NCI-H1436 (cell line): ENCODE measurements around the gene ZNF132.
"Not testable (repeated sequence)": the region's sequence is repeated elsewhere in the genome, so short reads cannot be mapped to it uniquely, and the experiment has no call there.

Experiments used
- DNase-seq: peaks from one replicate; lab custom pipeline; 2025; lab: John Stamatoyannopoulos, UW

The ZNF132 gene

DNA sequence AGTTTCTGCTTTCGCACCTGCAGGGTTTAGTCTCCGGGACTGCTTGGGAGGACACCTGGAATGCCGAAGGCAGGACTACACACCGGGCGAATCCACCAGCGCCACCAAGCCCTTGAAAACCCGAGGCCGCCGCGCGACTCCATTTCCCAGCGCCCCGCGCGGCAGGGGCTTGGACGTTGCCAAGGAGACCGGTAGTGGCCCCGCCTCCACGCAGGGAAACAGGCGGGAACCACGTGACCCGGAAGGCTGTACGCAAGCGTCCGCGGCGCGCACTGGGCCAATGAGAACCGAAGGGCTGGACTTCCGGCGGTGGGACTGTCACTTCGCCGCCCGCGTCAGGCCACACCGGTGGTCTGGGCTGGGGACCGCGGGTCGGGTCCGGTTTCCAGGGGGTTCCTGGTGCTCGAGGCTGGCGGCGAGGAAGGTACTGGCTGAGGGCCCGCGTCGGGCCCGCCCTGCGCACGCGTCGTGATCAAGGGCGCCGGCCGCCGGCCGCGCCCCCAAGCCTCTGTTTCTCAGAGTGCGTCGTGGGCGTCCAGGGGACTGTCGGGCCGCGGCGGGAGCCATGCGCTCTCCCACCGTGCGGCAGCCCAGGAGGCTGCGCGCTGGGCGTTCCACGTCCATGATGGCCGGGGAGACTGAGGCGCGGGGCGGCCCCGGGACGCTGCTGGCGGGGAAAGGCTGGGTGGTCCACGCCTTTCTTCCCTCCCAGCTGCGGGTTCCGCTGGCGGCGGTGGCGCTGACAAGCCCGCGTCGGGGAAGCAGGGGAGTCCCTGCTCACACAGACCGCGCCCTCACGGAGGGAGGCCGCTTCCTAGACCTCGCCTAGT, 27.0 kb upstream of the ZNF132 start, which contains the start of gene ZNF324:
ZNF324 (plus strand) TSS at position 321 of the 830 bp plus-strand sequence. CDS start 2,106 bp downstream, outside the sequence.
- DNase-seq: peak; percentile 99

GRCh38 chr19:58466089-58466759, 26.3 kb upstream of the ZNF132 start:
- no peak for DNase-seq

GRCh38 chr19:58460039-58460438, 20.1 kb upstream of the ZNF132 start:
- no peak for DNase-seq

DNA sequence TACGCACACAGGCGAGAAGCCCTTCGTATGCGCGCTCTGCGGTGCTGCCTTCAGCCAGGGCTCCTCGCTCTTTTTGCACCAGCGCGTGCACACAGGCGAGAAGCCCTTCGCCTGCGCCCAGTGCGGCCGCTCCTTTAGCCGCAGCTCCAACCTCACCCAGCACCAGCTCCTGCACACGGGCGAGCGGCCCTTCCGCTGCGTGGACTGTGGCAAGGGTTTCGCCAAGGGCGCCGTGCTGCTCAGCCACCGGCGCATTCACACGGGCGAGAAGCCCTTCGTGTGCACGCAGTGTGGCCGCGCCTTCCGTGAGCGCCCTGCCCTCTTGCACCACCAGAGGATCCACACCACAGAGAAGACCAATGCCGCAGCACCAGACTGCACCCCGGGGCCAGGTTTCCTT, 16.2 kb upstream of the ZNF132 start:
- no peak for DNase-seq

DNA sequence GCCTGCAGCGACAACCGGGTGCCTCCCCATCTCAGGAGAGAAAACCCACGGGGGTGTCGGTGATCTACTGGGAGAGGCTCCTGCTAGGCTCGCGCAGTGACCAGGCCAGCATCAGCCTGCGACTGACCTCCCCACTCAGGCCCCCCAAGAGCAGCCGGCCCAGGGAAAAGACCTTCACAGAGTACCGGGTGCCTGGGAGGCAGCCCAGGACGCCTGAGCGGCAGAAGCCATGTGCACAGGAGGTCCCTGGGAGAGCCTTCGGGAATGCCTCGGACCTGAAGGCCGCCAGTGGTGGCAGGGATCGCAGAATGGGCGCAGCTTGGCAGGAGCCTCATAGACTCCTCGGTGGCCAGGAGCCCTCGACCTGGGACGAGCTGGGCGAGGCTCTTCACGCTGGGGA, 15.4 kb upstream of the ZNF132 start:
- no peak for DNase-seq

DNA sequence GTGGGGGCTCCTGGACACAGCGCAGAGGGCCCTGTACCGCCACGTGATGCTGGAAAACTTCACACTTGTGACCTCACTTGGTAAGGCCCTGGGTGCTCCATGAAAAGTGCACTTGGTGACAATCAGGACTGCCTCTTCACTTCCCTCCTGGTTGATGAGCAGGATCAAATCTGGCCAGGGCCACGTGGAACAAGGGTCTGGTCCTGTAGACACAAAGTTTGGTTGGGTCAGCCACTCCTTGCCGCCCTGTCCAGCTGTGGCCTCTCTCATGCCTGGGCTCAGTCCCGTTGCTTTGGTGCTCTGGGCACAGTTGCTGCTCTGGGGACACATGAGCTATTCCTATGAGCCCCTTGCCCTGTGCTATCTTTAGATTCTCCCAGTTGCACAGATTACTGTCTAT, 13.8 kb upstream of the ZNF132 start:
- no peak for DNase-seq

DNA sequence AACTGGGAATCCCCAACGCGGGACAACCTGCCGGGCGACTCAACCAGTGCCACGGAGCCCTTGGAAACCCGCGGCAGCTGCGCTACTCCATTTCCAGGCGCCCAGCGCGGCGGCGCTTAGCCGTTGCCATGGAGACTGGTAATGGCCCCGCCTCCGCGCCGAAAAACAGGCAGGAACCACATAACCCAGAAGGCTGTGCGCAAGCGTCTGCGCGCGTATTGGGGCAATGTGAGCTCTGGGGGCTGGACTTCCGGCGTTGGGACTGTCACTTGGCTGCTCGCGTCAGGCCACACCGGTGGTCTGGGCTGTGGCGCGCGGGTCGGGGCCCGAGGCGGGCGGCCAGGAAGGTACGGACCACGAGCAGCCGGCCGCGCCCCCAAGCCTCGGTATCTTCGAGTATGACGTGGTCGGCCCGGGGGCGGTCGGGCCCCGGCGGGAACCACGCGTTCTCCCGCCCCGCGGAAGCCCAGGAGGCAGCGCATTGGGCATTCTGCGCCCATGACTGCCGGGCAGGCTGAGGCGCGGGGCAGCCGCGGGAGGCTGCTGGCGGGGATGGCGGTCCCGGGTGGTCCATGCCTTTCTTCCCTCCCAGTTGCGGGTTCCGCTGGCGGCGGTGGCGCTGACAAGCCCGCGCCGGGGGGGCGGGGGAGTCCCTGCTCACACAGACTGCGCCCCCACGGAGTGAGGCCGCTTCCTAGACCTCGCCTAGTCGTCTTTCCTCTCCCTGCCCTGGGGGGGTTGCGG, 11.6 kb upstream of the ZNF132 start, which contains the start of gene ZNF324B:
ZNF324B (plus strand) TSS at position 265 of the 744 bp plus-strand sequence. CDS start 2,080 bp downstream, outside the sequence.
- DNase-seq: peak; percentile 99

- DNase-seq: peak; percentile 64
Observed at GRCh38 chr19:58450856-58451357, 11.0 kb upstream of the ZNF132 start.

GRCh38 chr19:58449980-58450379, 10.0 kb upstream of the ZNF132 start:
- DNase-seq: not testable (repeated sequence)

GRCh38 chr19:58448860-58449259, 8.9 kb upstream of the ZNF132 start:
- DNase-seq: not testable (repeated sequence)

DNA sequence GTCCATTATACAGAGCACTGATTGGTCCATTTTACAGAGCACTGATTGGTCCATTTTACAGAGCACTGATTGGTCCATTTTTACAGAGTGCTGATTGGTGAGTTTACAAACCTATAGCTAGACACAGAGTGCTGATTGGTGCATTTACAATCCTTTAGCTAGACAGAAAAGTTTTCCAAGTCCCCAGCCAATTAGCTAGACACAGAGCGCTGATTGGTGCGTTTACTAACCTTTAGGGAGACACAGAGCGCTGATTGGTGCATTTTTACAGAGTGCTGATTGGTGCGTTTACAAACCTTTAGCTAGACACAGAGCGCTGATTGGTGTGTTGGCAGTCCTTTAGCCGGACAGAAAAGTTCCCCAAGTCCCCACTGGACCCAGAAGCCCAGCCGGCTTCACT, 3.0 kb upstream of the ZNF132 start:
- not testable (repeated sequence) for DNase-seq

GRCh38 chr19:58440556-58440955, 603 bp upstream of the ZNF132 start:
- DNase-seq: no peak

- no peak for DNase-seq
Observed at GRCh38 chr19:58434217-58434616, 5.7 kb downstream of the ZNF132 start.

- DNase-seq: no peak
Observed at GRCh38 chr19:58429745-58430144, 10.2 kb downstream of the ZNF132 start.

- DNase-seq: no peak
Observed at GRCh38 chr19:58428617-58429016, 11.3 kb downstream of the ZNF132 start.

DNA sequence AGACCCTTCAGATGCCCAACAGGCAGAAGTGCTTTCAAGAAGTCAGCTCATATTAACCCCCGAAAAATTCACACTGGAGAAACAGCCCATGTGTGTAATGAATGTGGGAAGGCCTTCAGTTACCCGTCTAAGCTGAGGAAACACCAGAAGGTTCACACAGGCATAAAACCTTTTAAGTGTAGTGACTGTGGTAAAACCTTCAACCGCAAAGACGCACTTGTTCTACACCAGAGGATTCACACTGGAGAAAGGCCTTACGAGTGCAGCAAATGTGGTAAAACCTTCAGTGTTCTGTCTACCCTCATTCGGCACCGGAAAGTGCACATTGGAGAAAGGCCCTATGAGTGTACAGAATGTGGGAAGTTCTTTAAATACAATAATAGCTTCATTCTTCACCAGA, 22.9 kb downstream of the ZNF132 start:
- no peak for DNase-seq

GRCh38 chr19:58416604-58417003, 23.3 kb downstream of the ZNF132 start:
- no peak for DNase-seq

GRCh38 chr19:58409010-58409790, 30.8 kb downstream of the ZNF132 start:
- peak; percentile 14 for DNase-seq

DNA sequence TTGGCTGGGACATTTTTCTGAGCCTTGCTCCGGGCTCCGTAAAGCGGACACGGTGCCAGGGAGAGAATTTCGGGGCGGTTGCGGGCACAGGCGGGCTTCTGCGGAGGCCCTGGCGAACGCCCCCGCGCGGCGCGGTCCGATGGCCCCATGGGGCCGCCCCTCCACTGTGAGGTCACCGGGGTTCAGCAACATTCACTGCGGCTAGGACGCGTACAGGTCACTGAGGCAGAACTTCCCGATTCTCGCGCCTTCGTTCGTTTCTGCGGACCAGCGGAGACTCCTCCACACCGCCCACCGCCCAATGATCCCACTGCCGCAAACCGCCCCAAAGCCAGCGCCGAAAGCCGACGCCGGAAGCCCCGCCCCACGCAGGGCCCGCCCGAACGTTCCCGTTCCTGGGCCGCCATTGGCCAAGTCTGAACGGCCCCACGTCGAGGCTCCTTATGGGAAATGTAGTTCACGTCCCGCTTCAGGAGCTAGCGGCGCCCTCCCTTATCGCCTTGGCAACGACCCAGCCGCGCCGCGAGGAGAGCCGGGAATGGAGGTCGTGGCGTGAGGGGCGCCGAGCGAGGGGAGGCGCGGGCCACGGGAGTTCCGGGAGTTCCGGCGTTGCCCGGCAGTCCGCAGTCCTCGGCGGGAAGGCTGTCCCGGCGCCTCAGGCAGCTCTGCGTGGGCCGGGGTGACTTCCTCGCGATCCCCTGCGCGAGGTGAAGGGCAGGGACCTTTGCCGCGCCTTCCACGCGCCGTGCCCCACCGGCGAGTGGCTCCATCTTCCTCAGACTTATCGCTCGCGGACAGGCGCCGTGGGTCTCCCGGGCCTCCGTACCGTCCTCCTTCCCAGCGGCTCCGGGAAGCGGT, 31.6 kb downstream of the ZNF132 start, which contains the start of gene ZNF584:
ZNF584 (plus strand) TSS at position 498 of the 858 bp plus-strand sequence. CDS start 499 bp downstream, outside the sequence.
- peak; percentile 99 for DNase-seq

- no peak for DNase-seq
Observed at GRCh38 chr19:58407658-58408151, 32.2 kb downstream of the ZNF132 start.
